ENCODE measurements around the gene CMSS1.

DNA sequence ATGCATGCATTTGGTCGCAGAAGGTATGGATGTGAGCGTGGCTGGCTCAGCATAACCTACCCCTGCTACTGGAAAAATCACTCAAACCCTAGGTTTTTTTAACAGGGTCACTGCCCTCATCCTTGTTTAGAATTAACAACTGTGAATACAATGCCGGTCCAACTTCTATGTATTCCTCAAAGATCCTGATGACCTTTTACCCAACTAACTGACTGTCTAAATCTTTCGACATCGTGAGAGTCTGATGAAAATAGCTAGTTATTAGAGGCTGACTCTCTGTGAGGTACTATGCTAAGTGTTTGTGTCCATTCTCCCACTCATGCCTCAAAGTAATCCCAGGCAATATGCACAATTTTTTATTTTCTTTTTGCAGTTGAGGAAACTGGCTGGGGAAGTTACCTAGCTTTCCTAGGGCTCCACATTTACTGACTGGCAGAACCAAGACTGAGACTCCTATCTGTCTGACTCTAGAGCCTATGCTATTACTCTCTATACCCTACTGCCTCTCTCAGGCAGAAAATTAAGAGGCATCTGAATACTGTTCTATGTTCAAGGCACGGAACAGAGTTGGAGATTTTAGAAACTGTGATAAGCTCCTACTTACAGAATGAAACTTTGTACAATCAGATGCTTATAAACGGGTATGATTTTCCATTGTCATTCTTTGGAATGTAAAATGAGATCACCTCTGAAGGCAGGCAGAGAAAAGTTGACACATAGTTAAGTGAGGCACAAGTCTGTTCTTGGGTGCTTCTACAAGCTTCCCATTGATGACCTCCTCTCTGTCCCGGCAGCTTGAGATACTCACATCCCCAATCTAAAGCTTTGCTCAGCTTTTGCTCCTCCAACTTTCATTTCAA lies 240.3 kb downstream of the CMSS1 start:
- TF ChIP-seq TAF1 (IDR thresholded peaks at IDR 0.05; ENCODE audit: borderline replicate concordance, insufficient read depth, low read length) = no peak
- TF ChIP-seq POLR2AphosphoS5 (IDR thresholded peaks at IDR 0.05; ENCODE audit: low read depth, low read length) = no peak
- TF ChIP-seq REST (IDR thresholded peaks at IDR 0.05; ENCODE audit: insufficient read depth in 1 of 2, low read depth in 2 of 2, low read length in 2 of 2) = no peak
- no peak for TF ChIP-seq FOXP2 (optimal IDR thresholded peaks at IDR 0.05; ENCODE audit: borderline replicate concordance, extremely low read depth, extremely low read length, insufficient read depth)
- TF ChIP-seq SIN3A (IDR thresholded peaks at IDR 0.05; ENCODE audit: borderline replicate concordance, insufficient read depth, low read length) = no peak
